BE2C (cell line): ENCODE measurements around the gene GRHL1.
A peak's percentile ranks its signal among the peaks of the same experiment; 100 is the strongest.

Source experiments
- DNase-seq: peaks from one replicate; pipeline ENCODE4 v3.0.0-alpha.2; 2020
- H3K27me3 ChIP-seq: fragments of 250-450 bp; sonication (Bioruptor Pico); 2 replicates; pipeline ENCODE4 v1.5.1; 2020; ENCODE audit warnings: mild to moderate bottlenecking
- H3K36me3 ChIP-seq: fragments of 250-450 bp; sonication (Bioruptor Pico); 2 replicates; pipeline ENCODE4 v1.5.1; 2020; ENCODE audit warnings: mild to moderate bottlenecking
- H3K4me1 ChIP-seq: fragments of 250-450 bp; sonication (Bioruptor Pico); 2 replicates; pipeline ENCODE4 v1.5.1; 2020
- H3K4me3 ChIP-seq: 2 replicates; pipeline ENCODE4 v1.5.1; 2011; ENCODE audit warnings: low read depth, low read length
- H3K9me3 ChIP-seq: fragments of 250-450 bp; sonication (Bioruptor Pico); 2 replicates; pipeline ENCODE4 v1.5.1; 2020
- CTCF ChIP-seq: IDR thresholded peaks from 2 replicates; pipeline ENCODE4 v1.5.1; 2012; ENCODE audit warnings: mild to moderate bottlenecking, low read depth, low read length

Gene GRHL1

GRCh38 chr2:9950521-9951271 lies 797 bp upstream of the GRHL1 start:
- no peak for DNase-seq
- TF ChIP-seq CTCF, result no peak
- Histone ChIP-seq H3K4me1 (no peaks in the 10 kb centered on the region; the same call in 1 of the 2 replicates), H3K9me3 (no peaks in the 10 kb centered on the region), H3K36me3 (no peaks in the 10 kb centered on the region), H3K27me3 (peaks cover 5% of the 10 kb centered on the region; the same call in 1 of the 2 replicates), H3K4me3 (peak overlapping the region; percentile 55)

GRCh38 chr2:9951272-9951521 lies 296 bp upstream of the GRHL1 start:
- Histone ChIP-seq H3K27me3 (peaks cover 5% of the 10 kb centered on the region; the same call in 1 of the 2 replicates), H3K4me1 (no peaks in the 10 kb centered on the region; the same call in 1 of the 2 replicates), H3K36me3 (no peaks in the 10 kb centered on the region)

GRCh38 chr2:9952286-9952737 lies 819 bp downstream of the GRHL1 start:
- Histone ChIP-seq H3K4me1 (no peaks in the 10 kb centered on the region; the same call in 1 of the 2 replicates), H3K4me3 (peak overlapping the region; percentile 57), H3K36me3 (no peaks in the 10 kb centered on the region), H3K9me3 (no peaks in the 10 kb centered on the region), H3K27me3 (peaks cover 5% of the 10 kb centered on the region; the same call in 1 of the 2 replicates)
- no peak for TF ChIP-seq CTCF
- no peak for DNase-seq

More at GRCh38 chr2:9951272-9951521, 296 bp upstream of the GRHL1 start:
- DNase-seq, result no peak
- TF ChIP-seq CTCF, result no peak
- no peaks in the 10 kb centered on the region for H3K9me3 ChIP-seq
- peak overlapping the region; percentile 55 for H3K4me3 ChIP-seq

- no peak for TF ChIP-seq CTCF
- no peak for DNase-seq
- Histone ChIP-seq H3K36me3 (no peaks in the 10 kb centered on the region), H3K4me1 (no peaks in the 10 kb centered on the region; the same call in 1 of the 2 replicates), H3K27me3 (peaks cover 5% of the 10 kb centered on the region; the same call in 1 of the 2 replicates), H3K9me3 (no peaks in the 10 kb centered on the region), H3K4me3 (no peak overlapping the region)
Observed at GRCh38 chr2:9952856-9953503, 1.5 kb downstream of the GRHL1 start.

- Histone ChIP-seq H3K27me3 (peaks cover 5% of the 10 kb centered on the region; the same call in 1 of the 2 replicates), H3K4me1 (no peaks in the 10 kb centered on the region; the same call in 1 of the 2 replicates), H3K9me3 (no peaks in the 10 kb centered on the region), H3K36me3 (no peaks in the 10 kb centered on the region), H3K4me3 (no peak overlapping the region)
- DNase-seq, result no peak
- TF ChIP-seq CTCF, result no peak
Observed at GRCh38 chr2:9954136-9954535, 2.6 kb downstream of the GRHL1 start.

- no peak for DNase-seq
- H3K36me3 ChIP-seq, result no peaks in the 10 kb centered on the region
- TF ChIP-seq CTCF, result no peak
- peaks cover 8% of the 10 kb centered on the region for H3K4me1 ChIP-seq
- no peaks in the 10 kb centered on the region for H3K27me3 ChIP-seq
- H3K4me3 ChIP-seq, result no peak overlapping the region
- no peaks in the 10 kb centered on the region for H3K9me3 ChIP-seq
Observed at GRCh38 chr2:9958057-9958456, 6.6 kb downstream of the GRHL1 start.
